ENCODE results near the gene SAMD4A. TPM values are rescaled to one million over a fixed set of nuclear protein-coding genes. Genes with fewer than 3 reads are reported as not detected.

Gene SAMD4A
- total RNA-seq, 1 donor from 2014 or later: 59.2 TPM

- no peak for DNase-seq (ENCODE audit: low spot score)
- intact Hi-C loops (cut with DNase I): no loop called here
Measured at GRCh38 chr14:54646626-54647025, 79.7 kb downstream of the SAMD4A start.

GRCh38 chr14:54647378-54647777, 80.5 kb downstream of the SAMD4A start:
- DNase-seq (ENCODE audit: low spot score) (no peak), ATAC-seq (no peak)
- intact Hi-C loops (cut with DNase I): no loop called here

More at GRCh38 chr14:54646626-54647025, 79.7 kb downstream of the SAMD4A start:
- no peak for ATAC-seq

GRCh38 chr14:54649056-54649455, 82.1 kb downstream of the SAMD4A start:
- no peak for ATAC-seq
- DNase-seq (ENCODE audit: low spot score): no peak
- intact Hi-C loops (cut with DNase I): no loop called here

- intact Hi-C loops (cut with DNase I): no loop called here
- peak; percentile 78 for ATAC-seq
- peak; percentile 72 for DNase-seq (ENCODE audit: low spot score)
Measured at GRCh38 chr14:54650331-54650958, 83.5 kb downstream of the SAMD4A start.

GRCh38 chr14:54650959-54651351, 84.0 kb downstream of the SAMD4A start:
- peak; percentile 6 for ATAC-seq
- no peak for DNase-seq (ENCODE audit: low spot score)
- intact Hi-C loops (cut with DNase I): no loop called here

GRCh38 chr14:54651649-54652048, 84.7 kb downstream of the SAMD4A start:
- ATAC-seq: no peak
- intact Hi-C loops (cut with DNase I): no loop called here
- no peak for DNase-seq (ENCODE audit: low spot score)

- intact Hi-C loops (cut with DNase I): no loop called here
- ATAC-seq (peak; percentile 96), DNase-seq (ENCODE audit: low spot score) (peak; percentile 89)
Measured at GRCh38 chr14:54652188-54652587, 85.3 kb downstream of the SAMD4A start.

- ATAC-seq (peak; percentile 40), DNase-seq (ENCODE audit: low spot score) (peak; percentile 81)
- intact Hi-C loops (cut with DNase I): no loop called here
Measured at GRCh38 chr14:54652605-54653052, 85.7 kb downstream of the SAMD4A start.

GRCh38 chr14:54653712-54654469, 87.0 kb downstream of the SAMD4A start:
- ATAC-seq (peak; percentile 37), DNase-seq (ENCODE audit: low spot score) (no peak)
- intact Hi-C loops (cut with DNase I): no loop called here

- DNase-seq (ENCODE audit: low spot score) (no peak), ATAC-seq (no peak)
- intact Hi-C loops (cut with DNase I): no loop called here
Measured at GRCh38 chr14:54654605-54655004, 87.7 kb downstream of the SAMD4A start.

GRCh38 chr14:54658836-54659235, 91.9 kb downstream of the SAMD4A start:
- intact Hi-C loops (cut with DNase I): no loop called here
- ATAC-seq: no peak
- no peak for DNase-seq (ENCODE audit: low spot score)

GRCh38 chr14:54659365-54659764, 92.4 kb downstream of the SAMD4A start:
- ATAC-seq (no peak), DNase-seq (ENCODE audit: low spot score) (no peak)
- intact Hi-C loops (cut with DNase I): no loop called here

- ATAC-seq: no peak
- intact Hi-C loops (cut with DNase I): no loop called here
- no peak for DNase-seq (ENCODE audit: low spot score)
Measured at GRCh38 chr14:54660604-54661111, 93.7 kb downstream of the SAMD4A start.

GRCh38 chr14:54662491-54663133, 95.7 kb downstream of the SAMD4A start:
- DNase-seq (ENCODE audit: low spot score) (no peak), ATAC-seq (no peak)
- intact Hi-C loops (cut with DNase I): no loop called here

GRCh38 chr14:54664961-54665360, 98.0 kb downstream of the SAMD4A start:
- ATAC-seq (no peak), DNase-seq (ENCODE audit: low spot score) (no peak)
- intact Hi-C loops (cut with DNase I): no loop called here

GRCh38 chr14:54665946-54666345, 99.0 kb downstream of the SAMD4A start:
- intact Hi-C loops (cut with DNase I): no loop called here
- ATAC-seq (no peak), DNase-seq (ENCODE audit: low spot score) (no peak)

GRCh38 chr14:54667026-54667744, 100.3 kb downstream of the SAMD4A start:
- intact Hi-C loops (cut with DNase I): no loop called here
- ATAC-seq (no peak), DNase-seq (ENCODE audit: low spot score) (no peak)

GRCh38 chr14:54667764-54668163, 100.8 kb downstream of the SAMD4A start:
- DNase-seq (ENCODE audit: low spot score) (no peak), ATAC-seq (no peak)
- intact Hi-C loops (cut with DNase I): no loop called here

Data from sciatic nerve (tissue), 2 donors.